ENCODE measurements around the gene FER1L5. TPM values are rescaled to one million over a fixed set of nuclear protein-coding genes. Genes with fewer than 3 reads are reported as not detected.

The FER1L5 gene
- 0.06 TPM in 1 of 2 replicates, not detected in the other for total RNA-seq (2014; rRNA removed; shearing (Covaris generic))

DNA sequence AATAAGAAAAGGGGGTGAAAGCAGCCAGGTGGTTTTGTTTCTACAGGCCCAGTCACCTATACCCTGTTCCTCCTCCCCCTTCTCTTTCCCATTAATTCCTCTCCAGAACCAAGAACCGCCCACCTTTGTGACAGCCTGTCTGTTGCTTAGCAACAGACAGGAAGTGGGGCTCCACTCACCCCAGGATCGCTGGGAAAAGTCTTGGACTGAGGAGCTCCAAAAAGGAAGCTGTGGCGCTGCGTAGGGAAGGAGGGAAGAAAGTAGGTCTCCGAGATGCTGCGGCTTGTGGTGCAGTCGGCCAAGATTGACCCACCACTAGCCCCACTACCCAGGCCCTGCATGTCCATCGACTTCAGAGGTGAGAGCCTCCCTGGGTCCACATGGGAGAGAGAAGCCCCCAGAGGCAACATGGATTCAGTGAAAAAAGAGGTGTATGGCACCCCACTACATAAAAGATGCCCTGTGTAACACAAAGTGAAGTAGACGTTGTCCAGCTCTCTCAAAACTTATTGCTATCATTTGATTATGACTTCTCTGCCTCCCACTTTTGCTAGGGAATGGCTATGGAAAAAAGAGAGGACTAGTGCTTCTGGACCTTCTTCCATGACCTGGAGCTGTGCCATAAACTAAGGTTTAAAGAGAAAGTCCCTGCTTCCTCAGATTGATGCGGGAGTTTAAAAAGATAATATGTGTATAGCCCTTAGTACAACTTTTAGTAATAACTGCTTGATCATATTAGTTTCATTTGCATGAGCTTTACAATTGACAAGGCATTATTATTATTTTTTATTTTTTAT, at the start of gene FER1L5:
Gene FER1L5, plus strand, starts transcription at position 201 of the 797 bp plus-strand sequence. Its CDS starts 73 bp downstream, at position 274.
- peak; percentile 31 for DNase-seq (ENCODE audit: low read depth)

DNA sequence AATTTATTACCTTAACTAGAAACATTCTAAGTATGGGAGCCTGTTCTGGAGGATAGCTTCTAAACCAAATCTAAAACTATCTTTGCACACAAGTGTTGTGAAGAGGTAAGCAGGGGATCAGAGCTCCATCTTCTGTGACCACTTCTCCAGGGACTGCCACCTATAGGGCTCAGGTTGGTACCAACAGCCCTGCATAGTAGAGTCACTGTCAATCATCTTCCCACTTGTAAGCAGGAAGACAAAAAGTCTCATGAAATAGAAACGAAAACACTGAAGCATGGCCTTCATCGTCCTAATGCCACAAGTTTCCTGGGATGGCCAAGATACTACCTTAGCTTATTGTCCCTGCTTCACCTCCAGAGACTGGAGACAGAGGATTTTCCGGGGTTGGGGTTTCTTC, 48.3 kb upstream of the FER1L5 start:
- no peak for DNase-seq (ENCODE audit: low read depth)

DNA sequence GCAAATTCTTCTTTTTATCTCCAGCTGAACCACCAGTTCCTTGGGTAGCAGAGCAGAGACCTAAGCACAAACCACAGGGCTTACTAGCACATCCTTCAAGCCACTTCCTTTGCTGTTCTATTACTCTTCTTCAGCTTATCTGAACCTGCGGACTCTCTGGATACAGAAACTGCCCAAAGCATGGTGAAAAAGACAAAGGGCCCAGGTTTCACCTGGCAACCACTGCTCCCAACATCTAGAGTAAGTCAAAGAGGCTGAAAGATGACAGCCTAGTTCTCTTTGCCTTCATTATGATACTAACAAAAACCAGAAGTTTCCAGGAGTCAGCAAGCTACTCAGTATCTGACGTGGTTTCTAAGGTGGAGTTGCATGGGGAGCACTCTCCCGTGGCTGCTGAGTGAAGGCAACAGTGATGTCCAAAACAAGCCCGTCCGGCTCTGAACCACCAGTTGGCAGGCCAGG, 47.8 kb upstream of the FER1L5 start:
- DNase-seq (ENCODE audit: low read depth): no peak

DNA sequence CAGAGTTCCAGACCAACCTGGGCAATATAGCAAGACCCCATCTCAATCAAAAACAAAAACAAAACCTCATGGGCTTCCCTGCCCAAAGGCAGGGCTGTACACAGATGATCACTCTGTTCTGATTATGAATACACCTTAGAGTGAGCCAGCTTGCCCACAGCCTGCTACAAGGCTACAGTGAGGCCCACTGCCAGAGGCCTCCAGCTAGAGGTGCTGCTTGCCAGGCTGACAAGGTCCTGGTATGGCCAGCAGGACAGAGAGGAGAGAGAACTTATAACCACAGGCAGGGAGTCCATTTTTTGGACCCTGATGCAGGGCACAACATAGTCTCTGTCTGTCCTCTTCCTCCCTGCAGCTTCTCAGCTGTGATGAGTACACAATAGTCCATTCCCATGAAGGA, 46.0 kb upstream of the FER1L5 start:
- DNase-seq (ENCODE audit: low read depth): no peak

DNA sequence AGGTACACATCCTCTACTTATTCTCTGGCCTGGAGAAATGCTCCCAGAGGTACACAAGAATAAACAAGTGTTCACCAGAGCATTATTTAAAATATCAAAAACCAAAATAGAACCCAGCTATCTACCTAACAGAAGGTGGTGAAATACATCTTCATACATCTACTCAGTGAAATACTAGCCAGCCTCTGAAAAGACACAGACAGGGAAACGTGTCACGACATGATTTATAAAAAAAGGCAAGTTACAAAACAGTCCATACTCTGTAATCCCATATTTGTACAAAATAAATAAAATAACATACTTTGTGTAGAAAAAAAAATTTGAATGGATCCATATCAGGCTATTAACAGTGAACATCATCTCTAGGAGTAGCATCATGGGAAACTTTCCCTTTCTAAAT, 42.6 kb upstream of the FER1L5 start:
- no peak for DNase-seq (ENCODE audit: low read depth)

DNA sequence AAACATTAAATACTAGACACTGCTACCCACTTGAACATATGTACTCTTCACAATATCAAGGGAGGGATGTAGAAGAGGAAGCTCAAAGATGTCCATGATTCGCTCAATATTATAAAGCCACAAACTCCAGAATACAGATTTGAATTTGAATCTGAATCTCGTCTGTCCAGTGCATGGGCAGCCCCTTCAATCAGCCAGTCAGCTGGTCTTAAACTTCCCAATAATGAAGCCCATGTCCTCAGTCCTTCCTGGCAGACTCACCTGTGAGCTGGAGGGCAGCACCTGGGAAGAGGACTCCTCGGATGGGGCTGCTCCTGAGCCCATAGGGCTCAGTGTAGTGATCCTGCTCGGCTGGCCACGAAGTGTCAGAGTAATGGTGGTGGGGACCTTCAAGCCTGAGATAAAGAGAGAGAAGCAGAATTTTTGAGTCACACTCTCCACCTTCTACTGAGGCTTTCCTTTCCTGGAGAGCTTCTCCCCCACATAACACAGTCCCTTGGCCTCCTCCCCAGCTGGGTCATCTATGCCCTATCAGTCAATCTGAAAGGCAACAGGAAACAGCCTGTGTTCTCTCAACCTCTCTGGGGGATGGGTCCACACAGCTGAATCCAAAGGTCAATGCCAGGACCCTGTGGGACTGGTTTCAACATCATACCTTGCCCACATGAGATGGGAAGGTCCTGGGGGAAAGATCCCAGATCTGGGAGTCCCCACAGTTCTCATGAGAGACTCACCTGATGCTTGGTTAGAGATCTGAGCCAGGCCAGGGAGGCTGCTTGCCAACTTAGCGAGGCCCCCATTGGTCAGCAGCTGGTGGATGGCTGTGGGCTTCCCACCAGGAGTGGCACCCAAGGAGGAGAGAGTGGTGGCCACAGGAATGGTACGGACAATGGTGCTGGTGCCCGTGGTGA, 40.9 kb upstream of the FER1L5 start:
- DNase-seq (ENCODE audit: low read depth): no peak

DNA sequence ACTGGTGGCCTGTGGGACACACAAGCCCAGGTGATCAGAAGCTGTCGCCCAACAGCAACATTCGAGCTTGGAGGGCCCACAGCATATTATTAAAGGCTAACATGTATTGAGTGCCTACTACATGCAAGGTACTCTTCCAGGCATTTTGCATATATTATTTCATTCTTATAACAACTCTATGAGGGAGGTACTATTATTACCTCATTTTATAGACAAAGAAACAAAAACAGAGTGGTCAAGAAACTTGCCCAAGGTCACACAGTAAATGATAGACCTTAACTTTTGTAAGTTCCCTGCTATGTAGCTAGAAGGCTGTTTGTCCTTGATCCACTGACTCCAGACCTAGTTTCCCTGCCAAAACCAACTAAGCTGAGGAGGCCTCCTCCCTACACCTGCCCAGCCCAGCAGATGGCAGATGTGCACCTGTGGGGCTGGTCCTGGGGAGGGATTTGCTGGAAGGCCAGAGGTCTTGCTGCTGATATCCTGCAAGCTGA, 40.2 kb upstream of the FER1L5 start:
- no peak for DNase-seq (ENCODE audit: low read depth)

DNA sequence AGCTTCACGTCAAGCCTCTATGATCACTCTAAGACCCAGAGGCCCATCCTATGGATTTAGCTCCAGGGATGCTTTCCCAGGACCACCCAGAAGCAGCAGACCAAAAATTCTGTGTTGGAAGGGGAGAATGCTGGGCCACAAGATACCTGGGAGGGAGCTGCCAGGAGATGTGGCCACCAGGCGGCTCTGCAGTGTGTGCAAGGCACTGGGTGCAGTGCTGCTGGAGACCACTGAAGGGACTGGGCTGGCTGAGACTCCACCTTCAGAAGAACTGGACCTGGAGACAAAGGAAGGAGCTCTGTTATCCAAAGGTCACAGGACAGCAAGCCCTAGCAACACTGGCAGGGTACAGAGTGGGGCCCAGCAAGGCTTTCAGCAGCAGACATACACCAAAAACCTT, 38.5 kb upstream of the FER1L5 start:
- peak; percentile 9 for DNase-seq (ENCODE audit: low read depth)

DNA sequence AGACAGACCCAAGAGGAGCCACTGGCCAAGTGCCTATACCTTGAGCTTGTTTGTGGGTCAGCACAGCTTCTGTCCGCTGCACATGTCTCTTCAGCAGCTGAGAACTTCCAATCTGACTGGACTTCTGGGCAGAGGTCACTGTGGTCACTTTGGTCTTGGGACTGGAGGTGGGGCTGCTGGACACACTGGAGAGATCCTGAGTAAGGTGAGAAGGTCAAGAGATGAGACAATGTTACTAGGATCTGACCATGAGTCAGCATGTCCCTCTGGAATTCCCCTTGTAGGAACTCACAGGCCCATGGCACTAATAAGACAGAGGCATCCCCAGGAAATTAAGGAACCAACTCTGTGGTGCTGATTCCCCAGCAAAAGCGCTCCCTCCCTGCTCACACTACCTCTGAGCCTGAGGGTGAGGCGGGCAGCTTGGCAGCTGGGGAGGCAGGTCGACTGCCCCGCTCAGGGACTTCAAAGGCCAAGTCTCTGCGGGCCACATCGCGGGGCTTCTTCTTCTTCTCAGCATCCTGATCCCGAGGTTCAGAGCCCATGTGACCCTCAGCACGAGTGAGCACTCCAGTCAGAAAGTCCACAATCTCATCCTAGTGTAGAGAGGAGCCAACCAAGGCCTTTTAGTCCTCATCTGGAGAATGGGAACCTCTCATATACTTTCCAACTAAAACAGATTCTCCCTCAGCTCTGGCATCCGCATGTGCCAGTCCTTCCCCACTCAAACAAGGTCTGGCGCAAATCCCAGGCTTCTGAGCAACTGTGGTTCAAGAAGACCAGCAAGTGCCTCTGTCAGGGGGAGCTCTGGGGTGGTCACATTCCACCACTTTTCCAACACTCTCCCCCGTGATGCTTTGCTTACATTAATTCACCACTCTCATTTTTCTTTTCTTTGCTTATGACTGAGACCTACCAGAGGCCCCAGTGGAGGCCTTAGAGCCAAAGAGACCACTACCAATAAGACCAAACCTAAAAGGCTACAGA, 33.8 kb upstream of the FER1L5 start:
- peak; percentile 33 for DNase-seq (ENCODE audit: low read depth)

DNA sequence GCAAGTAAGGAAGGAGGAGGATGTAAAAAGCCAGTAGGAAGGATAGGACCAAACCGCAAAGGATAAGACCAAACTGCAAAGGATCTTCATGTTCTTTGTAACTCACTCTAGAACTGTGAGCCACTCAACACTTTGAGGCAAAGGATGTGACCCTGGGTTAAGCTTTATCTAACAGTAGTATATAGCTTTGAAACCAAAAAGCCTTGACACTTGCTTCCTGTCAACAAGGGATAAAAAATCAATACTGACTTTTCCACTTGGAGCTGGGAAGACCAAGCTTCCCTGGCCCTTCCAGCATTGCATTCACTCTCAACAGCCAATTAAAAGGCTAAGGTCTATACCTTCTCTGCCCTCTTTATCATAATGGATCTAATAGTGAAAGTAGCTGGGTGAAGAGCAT, 26.4 kb upstream of the FER1L5 start:
- no peak for DNase-seq (ENCODE audit: low read depth)

DNA sequence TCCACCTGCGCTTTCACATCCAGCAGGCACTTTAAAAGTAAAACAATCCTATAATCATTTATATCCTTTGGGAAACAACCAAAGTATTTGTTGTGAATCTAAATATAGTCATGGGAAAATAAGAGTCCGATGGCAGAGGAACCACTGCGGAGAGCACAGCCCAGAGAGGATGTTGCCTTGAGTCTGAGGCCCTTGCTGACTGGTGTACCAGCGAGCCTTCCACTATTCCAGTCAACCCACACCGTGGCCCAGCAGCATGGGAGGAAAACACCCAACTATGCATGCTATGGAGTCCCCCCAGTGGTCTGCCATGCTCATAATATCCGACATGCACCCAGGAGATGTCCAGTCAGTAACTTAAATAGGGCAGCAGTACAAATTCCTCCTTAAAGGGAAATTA, 26.0 kb upstream of the FER1L5 start:
- no peak for DNase-seq (ENCODE audit: low read depth)

DNA sequence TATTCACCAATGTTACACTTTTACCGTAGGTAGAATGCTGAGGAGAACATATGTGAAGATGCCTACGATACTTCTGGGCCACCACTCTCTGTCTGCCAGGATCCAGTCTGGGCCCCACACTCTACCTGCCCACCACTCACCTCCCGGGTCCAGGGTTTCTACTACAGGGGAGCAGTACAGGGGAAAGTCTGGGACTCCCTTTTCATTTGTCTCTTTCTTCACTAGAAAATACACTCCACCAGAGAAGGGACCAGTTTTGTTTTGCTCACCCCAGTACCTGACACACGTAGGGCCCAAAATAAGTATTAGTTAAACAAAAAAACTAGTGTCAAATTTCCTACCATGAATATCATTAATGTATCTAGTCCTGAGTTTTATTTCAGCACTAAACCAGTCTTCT, 25.6 kb upstream of the FER1L5 start:
- no peak for DNase-seq (ENCODE audit: low read depth)

DNA sequence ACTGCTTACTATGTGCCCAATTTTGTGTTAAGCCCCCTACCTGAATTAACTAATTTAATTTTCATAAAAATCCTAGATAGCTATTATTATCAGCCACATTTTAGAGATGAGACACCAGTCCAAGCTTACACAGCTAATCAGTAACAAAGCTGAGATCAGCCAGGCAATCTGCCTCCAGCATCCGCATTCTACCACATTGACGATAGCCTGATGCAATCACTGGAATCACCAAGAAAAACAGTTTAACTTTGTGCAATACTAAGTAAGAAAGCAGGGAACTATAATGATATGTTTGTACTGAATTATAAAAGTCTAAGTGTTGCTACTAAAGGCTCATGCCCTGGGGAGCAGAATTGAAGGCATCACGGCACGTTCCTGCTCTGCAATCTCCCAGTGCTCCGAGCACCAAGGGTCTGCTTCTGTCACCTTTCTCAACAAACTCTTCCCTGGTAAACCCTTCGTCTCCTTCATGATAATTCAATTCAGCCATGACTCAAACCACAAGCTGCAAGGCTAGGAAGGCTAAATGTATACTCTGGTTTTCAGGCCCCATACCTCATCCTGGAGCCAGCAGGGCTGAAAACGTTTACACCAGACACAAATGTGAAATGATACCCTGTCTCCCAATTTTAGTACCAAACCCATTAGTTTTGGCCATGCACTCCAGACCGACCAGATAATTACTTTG, 23.8 kb upstream of the FER1L5 start:
- DNase-seq (ENCODE audit: low read depth): no peak

DNA sequence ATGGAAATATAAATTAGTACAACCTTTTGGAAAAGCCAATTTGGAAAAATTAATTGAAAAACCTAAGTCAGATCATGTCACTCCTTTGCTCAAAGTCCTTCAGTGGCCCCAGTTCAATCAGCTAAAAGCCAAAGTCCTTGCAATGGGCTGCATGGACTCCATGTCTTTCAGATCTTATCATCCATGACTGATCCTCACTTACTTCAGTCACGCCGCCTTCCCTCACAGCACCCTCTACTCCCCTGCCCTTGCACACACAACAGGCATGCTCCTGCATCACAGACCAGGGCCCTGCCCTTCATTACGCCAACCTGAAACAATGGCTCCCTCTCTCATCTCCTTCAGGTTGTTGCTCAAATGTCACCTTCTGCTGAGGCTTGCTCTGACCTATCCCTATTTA, 20.0 kb upstream of the FER1L5 start:
- DNase-seq (ENCODE audit: low read depth): no peak

DNA sequence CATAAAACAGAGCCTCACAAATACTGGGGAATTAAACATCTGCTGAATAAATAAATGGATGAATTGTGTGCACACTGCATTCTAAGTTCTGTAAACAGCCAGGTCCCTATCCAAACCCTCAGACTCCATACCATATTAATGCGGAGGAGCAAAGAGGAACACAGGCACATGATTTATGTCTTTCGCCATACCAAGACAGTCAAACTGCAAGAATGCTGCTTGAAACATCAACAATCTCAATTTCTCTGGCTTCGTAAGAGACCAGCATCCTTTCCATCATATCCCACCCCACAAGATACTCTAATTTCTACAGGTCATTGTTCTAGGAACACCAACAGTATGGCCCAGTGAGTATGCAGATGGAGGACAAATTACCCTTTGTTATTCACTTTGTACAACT, 19.4 kb upstream of the FER1L5 start:
- DNase-seq (ENCODE audit: low read depth): no peak

DNA sequence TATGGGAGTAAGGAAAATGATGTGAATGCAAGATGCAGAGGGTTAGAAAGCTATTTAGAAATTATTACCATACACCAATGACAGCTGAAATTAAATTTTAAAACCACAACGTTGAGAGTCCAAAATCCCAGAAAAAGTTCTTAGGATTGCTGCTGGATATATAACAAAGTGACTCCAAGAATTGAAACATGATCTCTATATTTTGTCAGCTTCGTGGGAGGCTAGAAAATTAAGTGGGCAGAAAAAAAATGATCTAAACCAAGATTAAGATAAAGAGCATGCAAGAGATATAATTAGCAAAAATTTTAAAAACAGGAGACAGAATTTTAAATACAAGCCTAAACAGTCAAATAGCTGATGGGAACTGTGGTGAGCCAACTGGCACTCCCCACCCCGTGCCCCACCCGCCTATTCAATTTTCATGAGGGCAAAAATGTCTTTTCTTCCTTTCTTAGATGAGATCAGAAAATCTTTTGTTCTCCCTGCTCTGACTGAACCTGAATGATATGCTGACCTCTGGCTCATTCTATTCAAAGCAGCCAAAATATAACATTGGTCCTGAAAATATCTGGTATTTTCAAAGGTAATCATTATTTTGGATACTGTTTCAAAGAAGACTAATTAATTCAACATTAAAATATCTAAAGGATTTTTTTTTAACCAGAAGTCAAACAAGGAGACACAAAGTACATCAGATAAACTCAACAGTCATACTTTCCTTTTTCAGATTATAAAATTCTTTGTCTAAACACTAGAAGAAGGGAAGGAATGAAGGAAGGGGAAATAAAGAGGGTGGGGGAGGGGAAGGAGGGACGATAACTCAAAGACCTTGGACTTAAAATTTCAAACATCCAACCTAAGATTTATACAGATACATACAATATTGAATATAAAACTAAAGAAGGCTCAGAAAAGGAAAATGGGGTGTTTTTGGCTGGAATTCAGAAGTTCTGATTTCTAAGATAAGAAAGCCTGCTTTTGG, 16.7 kb upstream of the FER1L5 start:
- no peak for DNase-seq (ENCODE audit: low read depth)

DNA sequence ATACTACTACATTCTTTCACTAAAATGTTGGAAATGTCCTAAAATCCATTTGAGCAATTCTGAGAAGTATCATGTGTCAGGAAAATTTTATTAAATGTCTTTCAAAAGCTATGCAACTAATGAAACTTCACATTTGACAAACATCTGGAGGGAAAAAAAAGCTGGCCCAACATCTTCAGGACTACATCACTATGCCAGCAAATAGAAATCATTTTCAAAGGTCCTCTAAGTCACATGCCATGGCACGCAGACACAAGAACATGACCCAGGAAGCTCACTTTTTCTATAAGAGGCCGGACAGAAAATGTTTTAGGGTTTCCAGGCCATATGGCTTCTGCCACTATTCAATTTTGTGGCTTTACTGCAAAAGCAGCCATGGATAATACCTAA, 16.0 kb upstream of the FER1L5 start:
- no peak for DNase-seq (ENCODE audit: low read depth)

DNA sequence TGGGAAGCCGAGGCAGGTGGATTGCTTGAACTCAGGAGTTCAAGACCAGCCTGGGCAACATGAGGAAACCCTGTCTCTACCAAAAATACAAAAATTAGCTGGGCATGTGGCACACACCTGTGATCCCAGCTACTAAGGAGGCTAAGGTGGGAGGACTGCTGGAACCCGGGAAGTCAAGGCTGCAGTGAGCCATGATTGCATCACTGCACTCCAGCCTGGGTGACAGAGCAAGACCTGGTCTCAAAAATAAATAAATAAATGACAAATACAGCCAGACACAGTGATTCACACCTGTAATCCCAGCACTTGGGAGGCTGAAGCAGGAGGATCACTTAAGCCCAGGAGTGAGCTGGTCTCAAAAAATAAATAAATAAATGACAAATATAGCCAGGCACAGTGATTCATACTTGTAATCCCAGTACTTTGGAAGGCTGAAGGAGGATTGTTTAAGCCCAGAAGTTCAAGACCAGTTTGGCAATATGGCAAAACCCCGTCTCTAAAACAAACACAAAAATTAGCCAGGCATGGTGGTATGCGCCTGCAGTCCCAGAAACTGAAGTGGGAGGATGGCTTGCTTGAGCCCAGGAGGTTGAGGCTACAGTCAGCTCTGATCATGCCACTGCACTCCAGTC, 10.6 kb upstream of the FER1L5 start:
- peak; percentile 49 for DNase-seq (ENCODE audit: low read depth)

DNA sequence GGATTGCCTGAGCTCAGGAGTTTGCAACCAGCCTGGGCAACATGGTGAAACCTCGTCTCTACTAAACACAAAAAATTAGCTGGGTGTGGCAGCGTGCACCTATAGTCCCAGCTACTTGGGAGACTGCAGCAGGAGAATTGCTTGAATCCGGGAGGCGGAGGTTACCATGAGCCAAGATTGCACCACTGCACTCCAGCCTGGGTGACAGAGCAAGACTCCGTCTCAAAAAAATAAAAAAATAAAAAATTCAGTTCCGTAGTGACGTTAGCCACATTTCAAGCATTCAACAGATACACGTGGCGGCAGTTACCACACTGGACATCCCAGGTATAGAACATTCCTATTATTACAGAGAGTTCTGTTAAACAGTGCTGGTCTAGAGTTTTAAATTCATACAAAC, 8.9 kb upstream of the FER1L5 start:
- DNase-seq (ENCODE audit: low read depth): no peak

Measured in Daoy (cell line).